Fibroblast of the aortic adventitia (primary cell): ENCODE measurements around the gene HES4. TPM values are rescaled to one million over a fixed set of nuclear protein-coding genes. Genes with fewer than 3 reads are reported as not detected.
A peak's percentile ranks its signal among the peaks of the same experiment; 100 is the strongest.

ENCODE experiments used
- DNase-seq: peaks from one replicate; pipeline ENCODE4 v3.0.0-alpha.2; 2010; ENCODE audit warnings: low read depth
- H3K4me3 ChIP-seq: 2 replicates; pipeline ENCODE4 v1.5.1; 2011; ENCODE audit warnings: low read depth, mild to moderate bottlenecking, control low read depth, low read length, moderate library complexity
- CTCF ChIP-seq: IDR thresholded peaks from 2 replicates; pipeline ENCODE4 v1.5.1; 2011; ENCODE audit warnings: mild to moderate bottlenecking, low read length, control low read depth, inconsistent platforms; ENCODE audit not compliant: insufficient read depth
- total RNA-seq: library from RNA; depleted of rRNA; stranded (reverse); fragments of >200 nt; gene quantifications from 2 replicates; pipeline ENCODE4 v1.2.3, GENCODE V29; 2012; ENCODE audit warnings: low replicate concordance

The HES4 gene
- total RNA-seq, 1 donor, result 0.36 TPM

GRCh38 chr1:1005774-1006304 lies 5.9 kb upstream of the HES4 start:
- TF ChIP-seq CTCF, result no peak
- H3K4me3 ChIP-seq, result no peak overlapping the region
- no peak for DNase-seq

- no peak overlapping the region for H3K4me3 ChIP-seq
- peak; percentile 39 for DNase-seq
- TF ChIP-seq CTCF, result no peak
These were observed 5.1 kb upstream of the HES4 start for GRCh38 chr1:1004780-1005697.

- H3K4me3 ChIP-seq, result no peak overlapping the region
- no peak for TF ChIP-seq CTCF
These were observed 4.5 kb upstream of the HES4 start for GRCh38 chr1:1004420-1004779.

GRCh38 chr1:1003618-1004419 lies 3.9 kb upstream of the HES4 start:
- no peak overlapping the region for H3K4me3 ChIP-seq
- no peak for DNase-seq
- no peak for TF ChIP-seq CTCF

More at GRCh38 chr1:1004420-1004779, 4.5 kb upstream of the HES4 start:
- no peak for DNase-seq

- H3K4me3 ChIP-seq, result peak overlapping the region; percentile 31
- DNase-seq, result no peak
- TF ChIP-seq CTCF, result no peak
These were observed 1.3 kb upstream of the HES4 start for GRCh38 chr1:1001057-1001783.

- peak overlapping the region; percentile 58 for H3K4me3 ChIP-seq
- TF ChIP-seq CTCF, result no peak
- peak; percentile 69 for DNase-seq
These were observed 610 bp upstream of the HES4 start for GRCh38 chr1:1000357-1001056.
